ENCODE measurements around the gene NCBP2L.

NCBP2L gene

GRCh38 chrX:107831071-107831730 lies 53.7 kb downstream of the NCBP2L start:
- no peak for TF ChIP-seq CTCF (conservative IDR thresholded peaks at IDR 0.05; ENCODE audit: low read depth, low read length)
- H3K79me2 ChIP-seq (ENCODE audit: insufficient read depth, low read depth), result no peaks in the 10 kb centered on the region
- H3K4me2 ChIP-seq, result no peak overlapping the region

DNA sequence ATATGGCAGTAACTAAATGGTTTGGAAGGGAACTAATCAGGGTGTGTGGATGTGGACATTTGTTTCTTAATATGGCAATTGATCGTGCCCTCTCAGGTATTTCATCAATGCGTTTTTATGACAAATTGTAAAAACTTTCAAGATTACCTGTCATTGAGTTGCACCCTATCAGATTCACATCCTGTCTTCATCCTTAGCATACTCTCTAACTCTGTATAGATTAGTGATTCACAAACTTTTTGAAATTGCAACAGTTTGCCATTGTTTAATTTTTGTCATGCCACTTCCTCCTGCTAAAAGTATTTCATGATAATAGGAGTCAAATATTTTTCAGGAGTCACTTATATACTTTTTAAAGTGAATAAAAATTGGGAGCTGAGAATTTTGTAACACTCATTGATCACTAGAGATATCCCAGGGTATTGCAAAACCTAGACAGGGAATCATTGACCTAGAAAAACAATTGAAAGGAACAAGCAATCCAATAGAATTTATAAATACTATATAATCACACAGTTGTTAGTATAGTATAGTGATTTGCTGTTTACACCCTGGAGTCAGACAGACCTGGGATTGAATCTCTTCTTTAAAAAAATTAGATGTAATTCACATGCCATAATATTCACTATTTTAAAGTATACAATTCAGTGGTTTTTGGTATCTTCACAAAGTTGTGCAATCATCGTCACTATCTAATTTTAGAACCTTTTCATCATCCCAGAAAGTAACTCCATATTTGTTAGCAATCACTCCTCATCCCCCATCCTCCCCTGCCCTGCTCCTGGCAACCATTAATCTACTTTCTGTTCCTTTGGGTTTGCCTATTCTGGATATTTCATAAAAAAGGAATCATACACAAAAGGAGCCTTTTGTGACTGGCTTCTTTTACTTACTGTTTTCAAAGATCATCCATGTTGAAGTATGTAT lies 57.0 kb downstream of the NCBP2L start:
- TF ChIP-seq CTCF (conservative IDR thresholded peaks at IDR 0.05; ENCODE audit: low read depth, low read length), result no peak
- no peaks in the 10 kb centered on the region for H3K27me3 ChIP-seq (ENCODE audit: insufficient read depth, low read depth)
- H3K9ac ChIP-seq, result no peak overlapping the region
- H3K4me1 ChIP-seq (ENCODE audit: low read depth, poor library complexity, severe bottlenecking), result peaks cover 2% of the 10 kb centered on the region
- H3K79me2 ChIP-seq (ENCODE audit: insufficient read depth, low read depth), result no peaks in the 10 kb centered on the region
- H3K27ac ChIP-seq, result no peak overlapping the region
- H3K4me3 ChIP-seq (IDR thresholded peaks at IDR 0.05; ENCODE audit: insufficient read depth, low read depth, low read length), result no peak overlapping the region
- H3K4me2 ChIP-seq, result no peak overlapping the region
- H4K20me1 ChIP-seq (ENCODE audit: insufficient read depth), result no peaks in the 10 kb centered on the region
- H3K36me3 ChIP-seq (ENCODE audit: insufficient read depth), result no peaks in the 10 kb centered on the region
- H2AFZ ChIP-seq (ENCODE audit: low read depth), result no peak overlapping the region

More at GRCh38 chrX:107831071-107831730, 53.7 kb downstream of the NCBP2L start:
- no peaks in the 10 kb centered on the region for H4K20me1 ChIP-seq (ENCODE audit: insufficient read depth)
- no peak overlapping the region for H3K9ac ChIP-seq
- no peak overlapping the region for H3K27ac ChIP-seq
- no peak overlapping the region for H3K4me3 ChIP-seq (IDR thresholded peaks at IDR 0.05; ENCODE audit: insufficient read depth, low read depth, low read length)
- H3K27me3 ChIP-seq (ENCODE audit: insufficient read depth, low read depth), result no peaks in the 10 kb centered on the region
- H2AFZ ChIP-seq (ENCODE audit: low read depth), result no peak overlapping the region
- no peaks in the 10 kb centered on the region for H3K4me1 ChIP-seq (ENCODE audit: low read depth, poor library complexity, severe bottlenecking)
- H3K36me3 ChIP-seq (ENCODE audit: insufficient read depth), result no peaks in the 10 kb centered on the region

- H2AFZ ChIP-seq (ENCODE audit: low read depth), result no peak overlapping the region
- no peaks in the 10 kb centered on the region for H3K36me3 ChIP-seq (ENCODE audit: insufficient read depth)
- no peaks in the 10 kb centered on the region for H4K20me1 ChIP-seq (ENCODE audit: insufficient read depth)
- peaks cover 5% of the 10 kb centered on the region for H3K4me1 ChIP-seq (ENCODE audit: low read depth, poor library complexity, severe bottlenecking)
- TF ChIP-seq CTCF (conservative IDR thresholded peaks at IDR 0.05; ENCODE audit: low read depth, low read length), result no peak
- H3K27me3 ChIP-seq (ENCODE audit: insufficient read depth, low read depth), result no peaks in the 10 kb centered on the region
- no peak overlapping the region for H3K4me2 ChIP-seq
- no peak overlapping the region for H3K9ac ChIP-seq
- no peak overlapping the region for H3K4me3 ChIP-seq (IDR thresholded peaks at IDR 0.05; ENCODE audit: insufficient read depth, low read depth, low read length)
- no peaks in the 10 kb centered on the region for H3K79me2 ChIP-seq (ENCODE audit: insufficient read depth, low read depth)
- H3K27ac ChIP-seq, result no peak overlapping the region
Measured at GRCh38 chrX:107836958-107837357, 59.4 kb downstream of the NCBP2L start.

- H3K79me2 ChIP-seq (ENCODE audit: insufficient read depth, low read depth), result no peaks in the 10 kb centered on the region
- peaks cover 5% of the 10 kb centered on the region for H3K4me1 ChIP-seq (ENCODE audit: low read depth, poor library complexity, severe bottlenecking)
- no peaks in the 10 kb centered on the region for H3K27me3 ChIP-seq (ENCODE audit: insufficient read depth, low read depth)
- no peak overlapping the region for H3K27ac ChIP-seq
- no peak overlapping the region for H3K9ac ChIP-seq
- H3K4me2 ChIP-seq, result no peak overlapping the region
- no peak for TF ChIP-seq CTCF (conservative IDR thresholded peaks at IDR 0.05; ENCODE audit: low read depth, low read length)
- no peaks in the 10 kb centered on the region for H3K36me3 ChIP-seq (ENCODE audit: insufficient read depth)
- H3K4me3 ChIP-seq (IDR thresholded peaks at IDR 0.05; ENCODE audit: insufficient read depth, low read depth, low read length), result no peak overlapping the region
- no peaks in the 10 kb centered on the region for H4K20me1 ChIP-seq (ENCODE audit: insufficient read depth)
- no peak overlapping the region for H2AFZ ChIP-seq (ENCODE audit: low read depth)
Measured at GRCh38 chrX:107840971-107841370, 63.4 kb downstream of the NCBP2L start.

Measured in KMS-11 (cell line).